Chondrocyte (in vitro differentiated cells): ENCODE results near the gene P2RX6. TPM values are rescaled to one million over a fixed set of nuclear protein-coding genes. Genes with fewer than 3 reads are reported as not detected.
A peak's percentile ranks its signal among the peaks of the same experiment; 100 is the strongest.
"Not testable (repeated sequence)": the region's sequence is repeated elsewhere in the genome, so short reads cannot be mapped to it uniquely, and the experiment has no call there.

Experiments used
- DNase-seq: peaks from one replicate; pipeline ENCODE4 v3.0.0; 2021; ENCODE audit warnings: mixed read lengths, low spot score
- H3K27ac Mint-ChIP-seq: one replicate; pipeline ENCODE4 v1.8.0; 2021; ENCODE audit warnings: mild to moderate bottlenecking, moderate library complexity, mixed read lengths; ENCODE audit not compliant: unreplicated experiment
- H3K27me3 Mint-ChIP-seq: 2 replicates; pipeline ENCODE4 v1.8.0; 2021; ENCODE audit warnings: low read depth, mixed read lengths
- H3K36me3 Mint-ChIP-seq: 2 replicates; pipeline ENCODE4 v1.8.0; 2021; ENCODE audit warnings: low read depth, mixed read lengths
- H3K4me1 Mint-ChIP-seq: 2 replicates; pipeline ENCODE4 v1.8.0; 2021; ENCODE audit warnings: low read depth, mild to moderate bottlenecking, mixed read lengths
- H3K4me3 Mint-ChIP-seq: one replicate; pipeline ENCODE4 v1.8.0; 2021; ENCODE audit warnings: mild to moderate bottlenecking, moderate library complexity, mixed read lengths; ENCODE audit not compliant: unreplicated experiment
- H3K9me3 Mint-ChIP-seq: 2 replicates; pipeline ENCODE4 v1.8.0; 2021; ENCODE audit warnings: low read depth, mixed read lengths
- total RNA-seq: library from RNA; stranded (reverse); gene quantifications from 3 replicates; pipeline ENCODE4 v1.2.1, GENCODE V29; 2021
- TF ChIP-seq, protein P1 (sequence below): fragments of 200-600 bp; sonication (generic); IDR thresholded peaks from 2 replicates; pipeline ENCODE4 v1.5.0; 2021; ENCODE audit warnings: antibody characterized with exemption, mild to moderate bottlenecking, moderate library complexity

The P2RX6 gene
- total RNA-seq, 1 donor from 2014 or later, result 2.1 TPM

DNA sequence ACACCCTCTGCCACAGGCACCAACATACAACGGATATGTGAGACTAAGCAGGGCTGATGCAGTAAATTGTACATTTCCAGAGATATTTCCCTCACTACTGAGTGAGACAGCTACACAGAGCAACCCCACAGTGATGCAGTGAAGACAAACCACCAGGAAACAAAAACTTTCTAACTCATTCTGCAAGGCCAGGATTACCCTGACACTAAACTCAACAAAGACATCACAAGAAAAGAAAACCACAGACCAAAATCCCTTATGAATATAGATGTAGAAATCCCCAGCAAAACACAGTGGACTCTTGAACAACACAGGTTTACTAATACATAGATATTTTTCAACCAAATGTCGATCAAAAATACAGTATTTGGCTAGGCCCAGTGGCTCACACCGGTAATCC lies 18.9 kb downstream of the P2RX6 start:
- H3K27ac Mint-ChIP-seq, result no peak overlapping the region
- no peak overlapping the region for H3K4me3 Mint-ChIP-seq

DNA sequence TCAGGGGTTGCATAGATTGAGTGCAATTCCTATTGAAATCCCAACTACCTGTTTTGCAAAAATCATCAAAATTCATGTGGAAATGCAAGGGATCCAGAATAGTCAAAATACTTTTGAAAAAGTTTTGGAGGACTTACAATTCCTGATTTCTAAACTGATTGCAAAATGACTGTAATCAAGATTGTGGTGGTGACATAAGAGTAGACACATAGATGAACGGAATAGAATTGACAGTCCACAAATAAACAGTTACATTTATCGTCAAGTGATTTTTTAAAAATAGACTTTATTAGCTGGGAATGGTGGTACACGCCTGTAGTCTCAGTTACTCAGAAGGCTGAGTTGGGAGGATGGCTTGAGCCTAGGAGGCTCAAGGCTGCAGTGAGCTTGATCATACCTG lies 20.0 kb downstream of the P2RX6 start:
- Mint-ChIP-seq H3K36me3 (no peaks in the 10 kb centered on the region), H3K27ac (no peak overlapping the region), H3K4me1 (peaks cover 25% of the 10 kb centered on the region), H3K27me3 (no peaks in the 10 kb centered on the region), H3K4me3 (no peak overlapping the region), H3K9me3 (no peaks in the 10 kb centered on the region)
- TF ChIP-seq, protein P1, sequence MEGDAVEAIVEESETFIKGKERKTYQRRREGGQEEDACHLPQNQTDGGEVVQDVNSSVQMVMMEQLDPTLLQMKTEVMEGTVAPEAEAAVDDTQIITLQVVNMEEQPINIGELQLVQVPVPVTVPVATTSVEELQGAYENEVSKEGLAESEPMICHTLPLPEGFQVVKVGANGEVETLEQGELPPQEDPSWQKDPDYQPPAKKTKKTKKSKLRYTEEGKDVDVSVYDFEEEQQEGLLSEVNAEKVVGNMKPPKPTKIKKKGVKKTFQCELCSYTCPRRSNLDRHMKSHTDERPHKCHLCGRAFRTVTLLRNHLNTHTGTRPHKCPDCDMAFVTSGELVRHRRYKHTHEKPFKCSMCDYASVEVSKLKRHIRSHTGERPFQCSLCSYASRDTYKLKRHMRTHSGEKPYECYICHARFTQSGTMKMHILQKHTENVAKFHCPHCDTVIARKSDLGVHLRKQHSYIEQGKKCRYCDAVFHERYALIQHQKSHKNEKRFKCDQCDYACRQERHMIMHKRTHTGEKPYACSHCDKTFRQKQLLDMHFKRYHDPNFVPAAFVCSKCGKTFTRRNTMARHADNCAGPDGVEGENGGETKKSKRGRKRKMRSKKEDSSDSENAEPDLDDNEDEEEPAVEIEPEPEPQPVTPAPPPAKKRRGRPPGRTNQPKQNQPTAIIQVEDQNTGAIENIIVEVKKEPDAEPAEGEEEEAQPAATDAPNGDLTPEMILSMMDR, result no peak
- no peak for DNase-seq

More for the DNA sequence above, 18.9 kb downstream of the P2RX6 start:
- DNase-seq, result no peak
- Mint-ChIP-seq H3K4me1 (peaks cover 22% of the 10 kb centered on the region), H3K9me3 (no peaks in the 10 kb centered on the region), H3K27me3 (no peaks in the 10 kb centered on the region), H3K36me3 (no peaks in the 10 kb centered on the region)
- TF ChIP-seq, protein P1, result no peak

DNA sequence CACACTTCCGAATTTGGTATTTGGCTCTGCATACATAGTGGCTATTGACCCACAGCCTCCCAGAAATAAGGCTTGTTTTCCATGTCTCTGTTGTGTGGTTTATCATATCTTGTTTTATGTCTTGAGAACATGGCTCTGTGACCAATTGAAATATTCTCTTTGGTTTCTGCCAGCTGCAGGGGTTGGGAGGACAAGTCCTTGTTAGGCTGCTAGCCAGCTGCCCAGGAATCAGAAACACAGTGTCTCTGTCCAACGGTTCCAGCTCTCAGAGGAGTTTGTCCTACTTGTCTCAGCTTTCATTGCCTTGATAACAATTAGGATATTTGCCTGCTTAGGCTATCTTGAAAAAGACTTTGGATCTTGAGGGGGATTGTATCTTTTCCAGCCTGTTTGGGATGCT lies 23.4 kb downstream of the P2RX6 start:
- H3K9me3 Mint-ChIP-seq, result no peaks in the 10 kb centered on the region
- H3K27ac Mint-ChIP-seq, result peak overlapping the region; percentile 95
- H3K27me3 Mint-ChIP-seq, result no peaks in the 10 kb centered on the region
- no peaks in the 10 kb centered on the region for H3K36me3 Mint-ChIP-seq
- no peak overlapping the region for H3K4me3 Mint-ChIP-seq
- peaks cover 41% of the 10 kb centered on the region for H3K4me1 Mint-ChIP-seq
- TF ChIP-seq, protein P1, result no peak
- no peak for DNase-seq

DNA sequence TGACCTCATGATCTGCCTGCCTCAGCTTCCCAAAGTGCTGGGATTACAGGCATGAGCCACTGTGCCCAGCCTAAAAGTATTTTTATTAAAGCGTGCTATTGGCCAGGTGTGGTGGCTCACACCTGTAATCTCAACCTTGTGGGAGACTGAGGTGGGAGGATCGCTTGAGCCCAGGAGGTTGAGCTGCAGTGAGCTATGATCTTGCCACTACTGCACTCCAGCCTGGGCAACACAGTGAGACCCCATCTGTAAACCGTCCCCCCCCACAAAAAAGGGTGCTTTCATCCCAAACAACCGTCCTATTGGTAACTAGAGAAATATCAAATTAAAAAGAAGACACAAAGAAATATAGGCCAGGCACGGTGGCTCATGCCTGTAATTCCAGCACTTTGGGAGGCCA lies 24.2 kb downstream of the P2RX6 start:
- H3K9me3 Mint-ChIP-seq, H3K36me3 Mint-ChIP-seq, H3K4me3 Mint-ChIP-seq, DNase-seq, H3K27me3 Mint-ChIP-seq, H3K27ac Mint-ChIP-seq: not testable (repeated sequence)
- H3K4me1 Mint-ChIP-seq, result peaks cover 47% of the 10 kb centered on the region

DNA sequence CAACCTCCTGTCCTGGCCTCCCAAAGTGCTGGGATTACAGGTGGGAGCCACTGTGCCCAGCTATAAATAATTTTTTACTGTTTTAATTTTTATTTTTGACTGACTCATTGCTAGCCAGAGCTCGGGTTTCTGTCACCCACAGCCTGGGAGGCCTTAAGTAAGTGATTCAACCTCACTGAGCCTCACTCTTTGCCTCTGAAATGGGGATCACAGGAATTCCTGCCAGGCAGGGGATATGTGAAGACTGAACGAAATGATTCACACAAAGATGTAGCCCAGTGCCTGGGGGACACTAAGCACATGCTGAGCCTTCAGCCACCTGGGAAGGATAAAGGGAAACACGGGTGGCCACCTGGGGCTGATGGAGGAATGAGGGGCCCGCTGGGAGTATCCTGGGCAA lies 27.0 kb downstream of the P2RX6 start:
- H3K36me3 Mint-ChIP-seq, result no peaks in the 10 kb centered on the region
- H3K27ac Mint-ChIP-seq, result peak overlapping the region; percentile 91
- TF ChIP-seq, protein P1, result no peak
- H3K27me3 Mint-ChIP-seq, result no peaks in the 10 kb centered on the region
- peaks cover 65% of the 10 kb centered on the region for H3K4me1 Mint-ChIP-seq
- H3K9me3 Mint-ChIP-seq, result no peaks in the 10 kb centered on the region
- no peak for DNase-seq
- H3K4me3 Mint-ChIP-seq, result no peak overlapping the region

DNA sequence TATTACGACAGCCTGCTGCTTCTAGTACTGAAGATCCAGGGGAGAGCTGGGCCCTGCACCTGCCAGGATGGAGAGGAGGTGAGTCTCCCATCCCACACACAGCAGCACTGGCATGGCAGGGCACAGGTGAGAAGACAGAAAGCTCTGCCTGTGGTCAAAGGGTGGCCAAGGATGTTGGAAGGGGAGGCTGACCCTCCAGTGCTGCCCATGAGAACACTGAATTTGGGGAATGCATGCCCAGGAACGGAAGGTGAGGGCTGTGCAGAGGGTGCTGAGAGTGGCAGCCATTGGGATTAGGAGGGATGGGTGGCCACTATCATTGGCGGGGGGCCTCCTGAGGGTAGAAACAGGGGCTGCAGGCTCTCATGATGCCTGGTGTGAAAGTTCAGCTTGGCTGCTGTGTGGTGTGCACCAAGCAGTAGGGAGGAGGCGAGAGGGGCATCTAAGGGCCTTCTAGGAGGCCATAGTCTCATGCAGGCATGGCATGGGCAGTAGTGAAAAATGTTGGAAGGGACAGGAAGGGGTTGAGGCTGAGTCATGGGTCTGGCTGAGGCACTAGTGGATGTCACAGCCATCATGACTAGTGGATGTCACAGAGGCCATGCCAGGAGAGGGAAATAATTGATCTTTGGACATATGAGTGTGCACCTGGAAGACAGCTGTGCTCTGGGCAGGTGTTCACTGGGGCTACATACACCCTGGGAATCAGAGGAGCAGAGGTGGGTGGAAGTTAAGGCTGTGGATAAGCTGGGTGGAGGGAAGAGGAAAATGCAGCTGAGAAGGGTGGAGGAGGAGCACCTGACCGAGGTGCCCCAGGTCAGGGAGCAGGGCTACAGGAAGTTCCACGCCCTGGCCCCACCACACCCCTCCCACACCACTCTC lies 28.3 kb downstream of the P2RX6 start:
- Mint-ChIP-seq H3K36me3 (no peaks in the 10 kb centered on the region), H3K27me3 (no peaks in the 10 kb centered on the region), H3K4me3 (no peak overlapping the region), H3K27ac (peak overlapping the region; percentile 67), H3K9me3 (no peaks in the 10 kb centered on the region), H3K4me1 (peaks cover 53% of the 10 kb centered on the region)
- TF ChIP-seq, protein P1, result no peak
- DNase-seq, result no peak
